ENCODE data around the gene SLC52A3.
"Not testable (repeated sequence)": the region's sequence is repeated elsewhere in the genome, so short reads cannot be mapped to it uniquely, and the experiment has no call there.

The SLC52A3 gene

DNA sequence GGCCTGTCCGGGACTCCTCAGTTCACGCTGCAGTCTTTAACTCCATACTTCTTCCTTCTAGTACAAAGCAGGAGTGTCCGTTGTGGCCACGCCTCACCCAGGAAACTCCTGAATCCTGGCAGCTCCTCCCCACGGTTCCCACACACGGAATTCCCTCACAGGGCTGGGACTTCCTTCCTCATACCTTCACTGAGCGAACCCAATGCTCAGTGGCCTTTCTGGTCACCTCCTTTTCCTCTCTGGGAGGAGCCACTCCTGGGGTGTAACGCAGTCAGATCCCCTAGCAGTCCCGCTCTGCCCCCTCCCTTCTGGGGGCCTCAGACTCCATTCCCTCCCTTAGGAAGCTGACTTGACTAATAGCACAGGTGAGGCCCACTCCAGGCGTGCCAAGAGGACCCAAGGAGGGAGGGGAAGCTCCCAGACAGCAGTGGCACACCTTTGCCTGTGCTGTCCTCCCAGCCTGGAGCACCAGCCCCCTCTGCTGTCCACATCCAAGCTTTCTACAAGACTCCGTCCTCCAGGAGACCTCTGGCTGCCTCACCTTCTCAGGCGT, at the start of gene SLC52A3:
Gene SLC52A3, minus strand, starts transcription at position 75 of the 553 bp plus-strand sequence. CDS start 2,726 bp downstream, outside the sequence.
- in situ Hi-C loops (cut with HindIII; ENCODE audit: low sequenced_read_pairs): no loop called here

DNA sequence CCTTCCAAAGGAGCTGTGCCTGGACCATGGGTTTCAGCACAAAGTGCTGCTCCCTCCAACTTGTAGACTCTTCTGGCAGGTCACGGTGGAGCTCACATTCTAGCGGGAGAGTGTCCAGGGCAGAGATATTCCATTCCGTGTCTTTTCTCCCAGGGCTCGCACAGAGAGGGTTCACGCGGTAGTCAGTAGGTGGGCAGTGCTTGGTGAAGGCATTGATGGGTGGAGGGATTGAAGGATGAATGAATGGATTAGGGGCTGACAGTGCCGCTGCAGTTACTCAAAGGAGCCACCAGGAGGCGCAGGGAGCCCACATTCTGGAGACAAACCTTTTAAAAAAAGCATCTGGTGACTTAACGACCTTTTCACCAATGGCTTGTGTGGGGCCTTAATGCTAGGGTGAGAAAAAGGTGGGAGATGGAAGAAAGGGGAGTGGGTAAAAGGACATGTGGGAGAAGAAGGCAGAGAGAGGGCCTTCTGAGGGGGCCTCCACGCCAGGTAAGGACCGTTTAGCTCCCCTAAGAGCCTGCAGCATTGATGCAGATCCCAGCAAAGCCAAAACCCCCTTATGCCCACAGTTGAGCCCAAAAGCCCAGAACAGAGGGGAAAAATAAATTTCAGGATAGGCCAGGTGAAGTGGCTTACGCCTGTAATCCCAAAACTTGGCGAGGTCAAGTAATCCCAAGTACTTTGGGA, 47.8 kb upstream of the SLC52A3 start:
- in situ Hi-C loops (cut with HindIII; ENCODE audit: low sequenced_read_pairs): no loop called here

DNA sequence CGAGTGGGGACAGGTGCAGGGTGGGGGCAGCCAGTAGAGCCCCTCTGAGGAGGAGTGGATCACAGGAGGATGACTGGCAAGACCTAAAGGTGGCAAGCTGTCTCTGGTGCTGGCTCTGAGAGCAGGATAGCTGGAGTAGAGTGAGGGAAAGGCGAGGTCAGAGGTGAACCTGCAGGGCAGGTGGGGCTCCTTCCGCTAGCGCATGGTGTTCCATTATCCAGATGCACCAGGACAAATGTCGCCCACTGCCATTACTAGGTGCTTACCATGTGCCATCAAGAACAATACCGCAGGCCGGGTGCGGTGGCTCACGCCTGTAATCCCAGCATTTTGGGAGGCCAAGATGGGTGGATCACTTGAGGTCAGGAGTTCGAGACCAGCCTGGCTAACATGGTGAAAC, 46.9 kb upstream of the SLC52A3 start:
- in situ Hi-C loops (cut with HindIII; ENCODE audit: low sequenced_read_pairs): no loop called here

DNA sequence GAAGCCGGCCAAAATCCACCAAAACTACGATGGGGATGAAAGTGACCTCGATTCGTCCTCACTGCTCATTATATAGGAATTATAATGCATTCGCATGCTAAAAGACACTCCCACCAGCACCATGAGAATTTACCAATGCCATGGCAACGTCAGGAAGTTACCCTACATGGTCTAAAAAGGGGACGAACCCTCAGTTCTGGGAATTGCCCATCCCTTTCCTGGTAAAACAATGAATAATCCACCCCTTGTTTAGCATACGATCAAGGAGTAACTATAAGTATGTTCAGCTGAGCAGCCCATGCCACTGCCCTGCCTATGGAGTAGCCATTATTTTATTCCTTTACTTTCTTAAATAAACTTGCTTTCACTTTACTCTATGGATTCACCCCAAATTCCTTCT, 45.1 kb upstream of the SLC52A3 start:
- in situ Hi-C loops (cut with HindIII; ENCODE audit: low sequenced_read_pairs): no loop called here

DNA sequence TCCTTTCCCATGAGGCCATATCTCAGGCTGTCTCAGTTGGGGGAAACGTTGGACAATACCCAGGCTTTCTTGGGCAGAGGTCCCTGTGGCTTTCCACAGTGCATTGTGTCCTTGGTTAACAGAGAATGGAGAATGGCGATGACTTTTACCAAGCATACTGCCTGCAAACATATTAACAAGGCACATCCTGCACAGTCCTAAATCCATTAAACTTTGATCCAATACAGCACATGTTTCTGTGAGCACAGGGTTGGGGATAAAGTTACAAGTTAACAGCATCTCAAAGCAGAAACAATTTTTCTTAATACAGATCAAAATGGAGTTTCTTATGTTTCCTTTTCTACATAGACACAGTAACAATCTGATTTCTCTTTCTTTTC, 44.1 kb upstream of the SLC52A3 start:
- in situ Hi-C loops (cut with HindIII; ENCODE audit: low sequenced_read_pairs): not testable (repeated sequence)

DNA sequence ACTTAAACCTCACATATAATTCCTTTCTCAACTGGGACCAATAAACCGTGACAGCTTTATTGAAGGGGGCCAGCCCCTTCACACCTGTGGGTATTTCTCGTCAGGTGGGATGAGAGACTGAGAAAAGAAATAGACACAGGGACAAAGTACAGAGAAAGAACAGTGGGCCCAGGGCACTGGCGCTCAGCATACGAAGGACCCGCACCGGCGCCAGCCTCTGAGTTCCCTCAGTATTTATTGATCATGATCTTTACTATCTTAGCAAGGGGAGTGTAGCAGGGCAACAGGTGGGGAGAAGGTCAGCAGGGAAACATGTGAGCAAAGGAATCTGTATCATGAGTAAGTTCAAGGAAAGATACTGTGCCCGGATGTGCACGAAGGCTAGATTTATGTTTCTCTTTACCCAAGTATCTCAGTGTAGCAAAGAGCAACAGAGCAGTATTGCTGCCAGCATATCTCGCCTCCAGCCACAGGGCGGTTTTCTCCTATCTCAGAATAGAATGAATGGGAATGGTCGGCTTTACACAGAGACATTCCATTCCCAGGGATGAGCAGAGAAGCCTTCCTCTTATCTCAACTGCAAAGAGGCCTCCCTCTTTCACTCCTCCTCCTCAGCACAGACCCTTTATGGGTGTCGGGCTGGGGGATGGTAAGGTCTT, 43.6 kb upstream of the SLC52A3 start:
- in situ Hi-C loops (cut with HindIII; ENCODE audit: low sequenced_read_pairs): not testable (repeated sequence)

DNA sequence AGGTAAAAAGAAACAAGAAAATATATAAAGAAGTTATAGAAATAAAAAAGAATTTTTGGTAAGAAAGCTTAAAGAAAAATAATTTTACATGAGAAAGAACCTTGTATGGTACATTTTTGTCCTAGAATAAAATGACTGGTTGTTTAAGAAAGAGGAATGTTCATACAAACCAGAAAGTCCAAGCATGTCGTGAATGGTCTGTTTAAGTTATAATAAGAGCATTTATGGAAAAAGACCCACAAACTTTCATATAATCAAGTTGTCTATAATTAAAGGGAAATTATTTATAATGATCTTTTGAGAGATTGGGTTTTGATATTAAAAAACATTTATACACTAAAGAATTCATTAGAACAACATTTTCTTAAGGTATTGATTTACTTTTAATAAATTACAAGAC, 37.4 kb upstream of the SLC52A3 start:
- in situ Hi-C loops (cut with HindIII; ENCODE audit: low sequenced_read_pairs): no loop called here

DNA sequence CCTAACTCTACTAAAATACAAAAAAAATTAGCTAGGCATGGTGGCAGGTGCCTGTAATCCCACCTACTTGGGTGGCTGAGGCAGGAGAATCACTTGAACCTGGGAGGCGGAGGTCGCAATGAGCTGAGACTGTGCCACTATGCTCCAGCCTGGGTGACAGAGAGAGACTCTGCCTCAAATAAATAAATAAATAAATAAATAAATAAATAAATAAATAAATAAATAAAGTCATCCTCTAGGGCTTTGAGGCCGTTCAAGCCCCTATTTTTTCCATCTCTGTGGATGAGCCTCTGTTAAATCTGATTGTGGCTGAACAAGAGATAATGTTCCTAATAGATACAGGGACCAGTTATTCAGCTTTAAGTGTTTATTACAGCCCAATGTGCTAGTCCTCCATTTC, 33.4 kb upstream of the SLC52A3 start:
- in situ Hi-C loops (cut with HindIII; ENCODE audit: low sequenced_read_pairs): no loop called here

DNA sequence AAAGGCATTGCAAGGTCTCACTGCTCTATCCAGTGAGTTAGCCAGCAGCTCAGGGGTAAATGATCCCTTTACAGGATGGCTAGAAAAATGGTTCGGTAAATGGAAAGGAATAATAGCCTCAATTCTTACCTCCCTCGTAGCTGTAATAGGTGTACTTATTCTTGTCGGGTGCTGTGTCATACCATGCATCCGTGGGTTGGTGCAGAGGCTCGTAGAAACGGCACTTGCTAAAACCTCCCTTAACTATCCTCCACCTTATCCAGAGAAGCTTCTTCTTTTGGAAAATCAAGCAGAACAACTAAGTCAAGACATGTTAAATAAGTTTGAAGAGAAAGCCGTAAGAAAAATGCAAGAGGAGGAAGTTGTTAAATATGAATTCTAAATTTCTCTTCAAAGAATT, 31.7 kb upstream of the SLC52A3 start:
- in situ Hi-C loops (cut with HindIII; ENCODE audit: low sequenced_read_pairs): not testable (repeated sequence)

DNA sequence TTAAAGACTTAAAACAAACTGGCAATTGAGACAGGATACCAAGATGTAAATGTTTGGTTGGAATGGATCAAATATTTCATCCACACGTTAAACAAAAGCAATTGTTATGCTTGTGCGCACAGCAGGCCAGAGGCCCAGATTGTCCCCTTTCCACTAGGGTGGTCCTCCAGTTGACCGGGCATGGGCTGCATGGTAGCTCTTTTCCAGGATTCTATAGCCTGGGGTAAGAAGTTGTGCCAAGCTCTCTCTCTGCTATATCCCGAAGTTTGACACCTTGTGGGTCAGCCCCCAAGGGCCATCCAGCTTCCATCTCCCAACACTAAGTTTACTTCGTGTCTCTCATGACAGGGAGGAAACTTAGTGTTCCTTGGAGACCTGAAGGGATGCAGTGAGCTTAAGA, 30.4 kb upstream of the SLC52A3 start:
- in situ Hi-C loops (cut with HindIII; ENCODE audit: low sequenced_read_pairs): not testable (repeated sequence)

DNA sequence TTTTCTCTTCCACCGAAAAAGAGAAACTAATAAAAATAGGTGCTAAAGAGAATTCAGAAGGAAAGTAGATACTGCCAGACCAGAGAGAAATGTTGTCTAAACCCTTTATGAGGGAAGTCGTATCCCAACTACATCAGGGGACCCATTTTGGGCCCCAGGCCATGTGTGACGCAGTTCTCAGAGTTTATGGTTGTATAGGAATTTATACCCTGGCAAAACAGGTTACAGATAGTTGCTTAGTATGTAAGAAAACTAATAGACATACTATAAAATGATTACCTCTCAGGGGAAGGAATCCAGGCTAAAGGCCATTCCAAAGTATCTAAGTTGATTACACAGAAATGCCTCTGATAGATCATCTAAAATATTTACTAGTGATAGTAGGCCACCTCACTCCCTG, 28.6 kb upstream of the SLC52A3 start:
- in situ Hi-C loops (cut with HindIII; ENCODE audit: low sequenced_read_pairs): no loop called here

DNA sequence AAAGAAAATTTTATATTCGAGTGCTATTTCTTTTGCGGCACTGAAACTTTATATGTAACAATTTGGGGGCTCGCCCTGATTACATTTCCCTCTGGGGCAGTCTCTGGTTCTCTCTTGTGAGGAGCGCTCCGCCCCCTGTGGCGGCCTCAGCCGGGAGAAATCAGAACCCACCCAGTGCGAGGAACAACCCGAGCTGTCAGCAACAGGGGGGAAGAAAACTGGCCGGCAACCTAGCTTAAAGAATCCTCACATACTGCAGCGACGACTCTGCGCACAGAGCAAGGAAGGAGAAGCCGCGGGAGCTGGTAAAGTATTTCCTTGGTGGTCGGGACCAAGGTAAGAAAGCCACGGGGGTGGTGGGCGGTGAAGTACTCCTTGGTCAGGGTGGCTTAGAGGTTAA, 23.9 kb upstream of the SLC52A3 start:
- in situ Hi-C loops (cut with HindIII; ENCODE audit: low sequenced_read_pairs): no loop called here

DNA sequence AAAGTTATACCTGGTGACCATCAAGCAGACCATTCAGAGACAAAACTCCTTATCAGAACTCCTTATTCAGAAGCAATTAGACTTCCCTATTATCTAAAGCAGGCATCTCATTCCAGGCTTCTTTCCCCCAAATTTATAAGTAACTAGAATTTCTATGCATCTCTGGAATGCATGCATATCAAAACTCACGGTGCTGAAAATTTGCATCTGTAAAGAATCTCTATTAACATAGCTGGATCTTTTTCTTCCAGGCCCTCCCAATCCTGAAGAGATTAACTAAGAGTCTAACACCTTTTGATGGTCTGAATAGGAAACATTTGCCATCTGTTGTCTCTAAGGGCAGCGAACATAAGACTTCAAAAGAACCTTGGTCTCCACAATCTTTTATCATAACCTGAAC, 22.8 kb upstream of the SLC52A3 start:
- in situ Hi-C loops (cut with HindIII; ENCODE audit: low sequenced_read_pairs): no loop called here

DNA sequence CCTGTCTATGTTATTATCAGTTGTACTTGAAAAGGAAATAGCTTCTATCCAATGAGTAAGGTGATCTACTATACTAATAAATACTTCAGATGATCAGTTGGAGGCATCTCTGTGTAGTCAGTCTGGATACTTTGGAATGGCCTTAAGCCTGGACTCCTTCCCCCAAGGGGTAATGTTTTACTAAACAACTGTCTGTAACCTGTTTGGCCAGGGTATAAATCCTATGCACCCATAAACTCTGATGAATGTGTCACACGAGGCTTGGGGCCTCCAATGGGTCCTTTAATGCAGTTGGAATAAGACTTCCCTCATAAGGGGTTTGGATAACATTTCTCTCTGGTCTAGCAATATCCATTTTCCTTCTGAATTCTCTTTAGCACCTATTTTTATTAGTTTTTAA, 19.5 kb upstream of the SLC52A3 start:
- in situ Hi-C loops (cut with HindIII; ENCODE audit: low sequenced_read_pairs): no loop called here

DNA sequence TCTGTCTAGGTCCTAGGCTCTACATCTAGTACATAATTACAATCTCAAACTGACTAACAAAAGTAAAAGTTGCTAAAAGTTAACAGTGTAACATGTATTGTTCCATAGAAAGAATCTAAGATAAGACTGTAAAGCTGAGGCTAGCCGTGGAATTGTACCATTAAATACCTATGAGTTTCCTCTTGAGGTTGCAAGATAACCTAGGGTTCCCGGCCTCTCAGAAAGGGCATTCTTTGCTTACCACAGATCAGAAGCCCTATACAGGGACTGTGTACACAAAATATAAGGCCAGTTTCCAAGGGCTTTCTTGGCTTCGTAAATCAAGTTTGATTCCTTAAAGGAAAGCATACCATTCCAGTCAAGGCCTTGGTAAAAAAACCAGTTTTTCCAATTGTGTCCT, 11.5 kb upstream of the SLC52A3 start:
- in situ Hi-C loops (cut with HindIII; ENCODE audit: low sequenced_read_pairs): no loop called here

DNA sequence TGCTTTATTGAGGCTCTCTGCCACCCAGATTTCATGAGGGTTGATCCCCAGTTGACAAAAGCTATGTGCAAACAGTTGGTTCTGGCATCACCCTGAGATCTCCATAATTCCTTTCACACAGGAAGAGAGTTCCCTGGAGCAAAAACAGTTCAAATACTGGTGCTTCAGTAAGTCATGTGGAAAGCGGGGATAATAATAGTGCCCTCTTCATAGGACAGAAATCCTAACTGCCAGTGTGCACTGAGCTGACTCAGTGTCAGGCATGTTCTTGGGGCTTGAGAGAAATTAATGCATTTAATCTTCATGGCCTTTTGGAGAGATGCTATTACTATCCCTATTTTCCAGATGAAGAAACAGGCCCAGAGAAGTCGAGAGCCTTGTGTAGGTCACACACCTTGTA, 7.9 kb upstream of the SLC52A3 start:
- in situ Hi-C loops (cut with HindIII; ENCODE audit: low sequenced_read_pairs): no loop called here

DNA sequence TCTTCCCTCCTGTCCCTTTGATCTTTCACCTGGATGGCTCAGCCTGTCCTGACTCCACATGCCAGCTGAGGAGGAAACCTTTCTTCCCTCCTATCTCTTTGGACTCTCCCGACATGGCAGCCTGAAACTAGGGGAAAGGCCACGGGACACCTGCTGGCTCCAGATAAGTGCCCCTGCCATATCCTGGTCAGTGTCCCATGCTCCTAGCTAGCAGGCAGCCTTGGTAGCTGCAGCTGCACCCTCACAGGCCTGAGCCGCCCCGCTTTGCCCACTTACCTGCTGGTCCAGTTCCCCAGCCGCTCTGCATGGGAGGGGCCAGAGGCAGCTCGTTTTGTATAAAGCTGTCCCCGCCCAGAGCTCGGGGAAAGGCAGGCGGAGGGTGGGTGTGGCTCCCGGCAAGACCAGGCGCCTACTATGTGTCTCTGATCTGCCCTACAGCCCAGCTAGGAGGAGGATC, 7.4 kb upstream of the SLC52A3 start:
- in situ Hi-C loops (cut with HindIII; ENCODE audit: low sequenced_read_pairs): no loop called here

DNA sequence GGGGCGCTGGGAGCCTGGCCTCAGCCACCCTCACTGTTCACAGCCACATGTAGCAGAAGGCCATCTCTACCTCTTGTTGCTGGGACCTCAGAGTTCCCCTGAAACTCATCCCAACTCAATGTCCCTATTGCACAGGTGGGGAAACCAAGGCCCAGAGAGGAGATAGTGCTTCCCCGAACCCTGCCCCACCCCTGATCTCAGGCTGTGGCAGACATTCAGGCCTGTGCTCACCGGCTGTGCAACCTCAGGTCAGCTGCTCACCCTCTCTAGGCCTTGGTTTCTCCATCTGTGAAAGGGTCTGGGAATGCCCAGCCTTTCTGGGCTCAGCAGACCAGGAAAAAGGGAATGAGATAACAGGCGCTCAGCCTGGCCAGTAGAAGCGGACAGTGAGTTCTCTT, 6.4 kb upstream of the SLC52A3 start:
- in situ Hi-C loops (cut with HindIII; ENCODE audit: low sequenced_read_pairs): no loop called here

DNA sequence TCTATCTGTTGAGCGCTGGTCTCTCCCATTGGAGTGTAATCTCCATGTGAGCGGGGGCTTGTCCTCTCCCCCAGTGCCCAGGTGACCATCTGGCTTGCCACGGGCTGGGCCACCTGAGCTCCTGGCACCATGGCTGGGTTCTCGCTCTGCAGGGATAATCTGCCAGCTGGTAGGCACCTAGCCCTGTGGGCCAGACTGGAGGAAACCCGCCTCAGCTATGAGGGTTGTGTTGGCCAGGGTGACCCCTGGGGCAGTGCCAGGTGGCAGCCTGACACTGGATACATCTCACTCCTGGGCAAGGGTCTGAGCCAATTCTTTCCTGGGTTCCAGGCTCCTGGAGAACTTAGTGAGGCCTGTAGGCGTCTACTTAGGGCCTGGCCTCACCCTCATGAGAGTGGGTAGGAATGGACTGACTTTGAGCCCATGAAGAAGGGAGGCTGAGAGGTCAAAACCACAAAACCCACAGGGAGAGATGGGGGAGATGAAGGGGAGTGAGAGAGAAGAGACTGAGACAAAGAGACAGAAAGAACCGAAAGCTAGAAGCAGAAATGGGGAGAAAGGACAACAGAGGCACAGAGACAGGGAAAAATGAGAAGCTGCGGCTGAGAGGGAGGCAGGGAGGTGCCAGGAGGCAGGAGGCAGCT, 5.8 kb upstream of the SLC52A3 start:
- in situ Hi-C loops (cut with HindIII; ENCODE audit: low sequenced_read_pairs): no loop called here

DNA sequence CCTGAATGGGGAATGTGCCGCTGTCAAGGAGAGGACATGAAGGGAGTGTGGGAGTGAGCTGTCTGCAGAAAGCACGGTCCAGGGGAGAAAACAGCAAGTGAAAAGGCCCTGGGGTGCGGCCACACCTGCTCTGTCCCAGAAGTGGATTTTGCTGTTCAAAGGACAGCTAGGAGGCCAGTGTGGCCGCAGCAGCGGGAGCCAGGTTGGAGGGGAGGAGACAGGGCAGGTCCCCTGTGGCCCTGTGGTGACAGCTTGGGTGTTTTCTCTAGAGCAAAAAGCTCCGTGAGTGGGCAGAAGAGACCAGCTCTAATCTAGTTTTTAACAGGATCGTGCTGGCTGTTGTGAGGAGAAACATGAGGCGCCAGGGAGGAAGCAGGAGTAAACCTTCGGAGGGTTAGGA, 4.5 kb upstream of the SLC52A3 start:
- in situ Hi-C loops (cut with HindIII; ENCODE audit: low sequenced_read_pairs): no loop called here

DNA sequence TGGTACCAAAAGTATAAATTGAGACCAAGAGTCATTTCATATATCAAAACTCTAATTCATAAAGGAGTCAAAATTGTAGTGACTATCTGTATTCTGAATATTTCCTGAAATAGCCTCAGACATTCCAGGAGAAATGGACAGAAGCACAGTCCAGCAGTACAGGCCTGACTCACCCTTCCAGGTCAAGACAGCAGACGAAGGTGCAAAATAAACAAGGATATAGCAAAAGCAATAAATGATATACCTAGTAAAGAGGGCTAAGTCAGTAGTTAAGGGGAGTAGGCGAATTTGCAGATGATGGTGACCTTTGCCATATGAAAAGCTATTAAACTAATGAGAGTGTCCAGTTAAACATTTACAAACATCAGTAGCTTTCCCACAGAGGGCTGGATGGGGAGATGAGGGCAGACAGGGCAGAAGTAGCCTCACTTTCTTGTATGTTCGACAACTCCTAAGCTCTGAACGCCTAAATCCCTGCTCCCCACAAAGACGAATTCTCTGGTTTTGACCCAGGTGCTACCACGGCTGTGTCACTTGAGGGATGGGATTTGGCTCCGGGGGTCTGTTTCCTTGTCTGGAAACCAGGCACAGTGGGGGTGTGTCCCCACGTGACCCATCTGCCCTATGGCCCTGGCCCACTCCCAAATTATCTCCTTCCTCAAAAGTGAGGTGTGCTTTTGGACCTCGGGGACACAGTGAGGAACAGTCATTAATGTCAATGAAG, 3.6 kb upstream of the SLC52A3 start:
- in situ Hi-C loops (cut with HindIII; ENCODE audit: low sequenced_read_pairs): no loop called here

Measured in DLD1 (cell line).